ENCODE results near the gene URB2.

Gene URB2

GRCh38 chr1:229655781-229656180 lies 29.7 kb downstream of the URB2 start:
- H3K4me1 ChIP-seq (ENCODE audit: control insufficient read depth, insufficient read depth, low read length) = no peaks in the 10 kb centered on the region
- H3K9ac ChIP-seq (ENCODE audit: low read length) = no peak overlapping the region
- H3K27me3 ChIP-seq (ENCODE audit: control insufficient read depth, insufficient read depth, low read length) = no peaks in the 10 kb centered on the region
- no peak overlapping the region for H3K4me3 ChIP-seq (ENCODE audit: low read length)
- peaks cover 4% of the 10 kb centered on the region for H3K36me3 ChIP-seq (ENCODE audit: control insufficient read depth, insufficient read depth, low read length)
- H3K9me3 ChIP-seq (ENCODE audit: control insufficient read depth, low read length) = no peaks in the 10 kb centered on the region

DNA sequence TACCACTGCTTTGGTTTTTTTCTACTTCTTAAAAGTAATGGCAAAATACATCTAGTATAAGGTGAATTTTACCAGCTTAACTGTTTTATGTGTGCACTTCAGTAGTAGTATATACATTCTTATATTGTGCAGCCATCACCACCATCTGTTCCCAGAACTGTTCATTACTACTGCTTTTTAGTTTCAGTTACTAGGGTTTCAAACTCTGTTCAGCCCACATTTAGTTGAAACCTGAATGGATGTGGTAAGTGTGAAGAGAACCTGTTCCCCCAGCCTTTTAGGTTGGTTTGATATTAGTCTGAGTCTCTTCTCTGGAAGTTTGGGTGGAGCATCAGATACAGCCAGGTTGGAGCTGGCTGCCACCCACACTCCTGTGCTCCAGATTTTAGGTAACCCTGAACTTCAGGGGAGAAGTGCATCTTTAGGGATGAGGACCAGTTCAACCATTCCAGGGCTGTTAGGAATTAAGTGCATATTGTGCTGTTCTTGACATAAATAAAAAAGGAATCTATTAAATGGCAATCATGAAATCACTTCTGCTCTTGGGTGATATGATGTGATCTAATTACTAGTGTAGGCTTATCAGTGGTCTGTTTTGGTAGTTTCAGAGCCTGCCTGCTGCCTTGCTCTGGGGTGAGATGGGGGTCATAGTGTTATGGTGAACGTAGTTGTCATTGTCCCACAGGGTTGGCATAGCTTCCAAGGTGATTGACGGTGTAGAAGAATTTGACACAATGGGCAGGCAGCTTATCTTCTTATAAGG lies 32.1 kb downstream of the URB2 start:
- H3K27me3 ChIP-seq (ENCODE audit: control insufficient read depth, insufficient read depth, low read length) = no peaks in the 10 kb centered on the region
- peaks cover 4% of the 10 kb centered on the region for H3K36me3 ChIP-seq (ENCODE audit: control insufficient read depth, insufficient read depth, low read length)

GRCh38 chr1:229661022-229661877 lies 35.2 kb downstream of the URB2 start:
- Histone ChIP-seq H3K9me3 (ENCODE audit: control insufficient read depth, low read length) (no peaks in the 10 kb centered on the region), H3K9ac (ENCODE audit: low read length) (no peak overlapping the region), H3K27me3 (ENCODE audit: control insufficient read depth, insufficient read depth, low read length) (no peaks in the 10 kb centered on the region), H3K36me3 (ENCODE audit: control insufficient read depth, insufficient read depth, low read length) (peaks cover 4% of the 10 kb centered on the region), H3K4me3 (ENCODE audit: low read length) (no peak overlapping the region), H3K4me1 (ENCODE audit: control insufficient read depth, insufficient read depth, low read length) (peaks cover 4% of the 10 kb centered on the region)

More for the DNA sequence above, 32.1 kb downstream of the URB2 start:
- no peak overlapping the region for H3K9ac ChIP-seq (ENCODE audit: low read length)
- no peak overlapping the region for H3K4me3 ChIP-seq (ENCODE audit: low read length)
- H3K4me1 ChIP-seq (ENCODE audit: control insufficient read depth, insufficient read depth, low read length) = peaks cover 4% of the 10 kb centered on the region
- no peaks in the 10 kb centered on the region for H3K9me3 ChIP-seq (ENCODE audit: control insufficient read depth, low read length)

DNA sequence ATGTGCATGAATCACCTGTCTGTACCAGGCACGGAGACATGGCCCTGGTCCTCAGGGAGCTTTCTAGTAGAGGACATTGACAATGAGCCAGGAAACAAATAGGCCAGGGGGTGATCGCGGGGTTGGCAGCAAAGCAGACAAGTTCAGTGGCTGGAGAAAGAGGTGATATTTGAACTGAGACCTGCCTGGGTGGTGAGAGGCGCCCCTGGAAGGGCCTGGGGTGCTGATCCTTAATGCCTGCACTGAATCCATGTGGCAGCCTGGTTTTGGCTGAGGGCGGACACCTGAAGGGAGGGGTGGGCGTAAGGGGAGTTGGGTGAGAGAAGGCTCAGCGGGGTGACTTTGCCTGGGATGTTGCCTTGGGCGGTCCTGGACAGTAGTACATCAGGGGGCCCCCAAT lies 35.9 kb downstream of the URB2 start:
- H3K4me1 ChIP-seq (ENCODE audit: control insufficient read depth, insufficient read depth, low read length) = peaks cover 4% of the 10 kb centered on the region
- H3K9me3 ChIP-seq (ENCODE audit: control insufficient read depth, low read length) = no peaks in the 10 kb centered on the region
- H3K4me3 ChIP-seq (ENCODE audit: low read length) = no peak overlapping the region
- H3K27me3 ChIP-seq (ENCODE audit: control insufficient read depth, insufficient read depth, low read length) = no peaks in the 10 kb centered on the region
- H3K9ac ChIP-seq (ENCODE audit: low read length) = no peak overlapping the region
- H3K36me3 ChIP-seq (ENCODE audit: control insufficient read depth, insufficient read depth, low read length) = peaks cover 4% of the 10 kb centered on the region

DNA sequence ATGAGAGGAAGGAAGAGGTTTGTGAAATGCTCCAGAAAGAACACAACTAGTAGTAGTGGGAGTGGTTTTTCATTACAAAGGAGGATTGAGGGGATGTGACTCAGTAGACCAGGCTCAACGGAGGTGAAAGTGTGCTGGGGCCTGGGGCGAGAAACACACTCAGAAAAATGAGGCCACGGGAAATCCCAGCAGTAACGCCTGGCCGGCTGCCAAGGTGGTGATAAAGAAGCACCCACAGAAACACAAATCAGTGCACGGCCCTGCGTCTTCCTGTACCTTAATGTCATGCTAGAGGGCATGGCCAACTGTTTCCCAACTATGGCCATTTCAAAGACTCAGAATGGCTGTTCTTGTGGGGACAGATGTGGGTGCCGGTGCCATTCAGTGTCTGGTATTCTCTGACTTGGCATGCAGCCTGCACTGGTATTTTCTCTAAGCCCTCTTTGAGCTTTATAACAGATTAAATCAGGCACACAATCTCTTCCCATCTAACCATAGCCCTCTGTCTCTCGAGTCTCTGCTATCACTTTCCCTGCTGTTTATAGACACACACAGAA lies 38.2 kb downstream of the URB2 start:
- no peaks in the 10 kb centered on the region for H3K27me3 ChIP-seq (ENCODE audit: control insufficient read depth, insufficient read depth, low read length)
- H3K9ac ChIP-seq (ENCODE audit: low read length) = no peak overlapping the region
- peaks cover 4% of the 10 kb centered on the region for H3K4me1 ChIP-seq (ENCODE audit: control insufficient read depth, insufficient read depth, low read length)
- no peak overlapping the region for H3K4me3 ChIP-seq (ENCODE audit: low read length)
- H3K9me3 ChIP-seq (ENCODE audit: control insufficient read depth, low read length) = no peaks in the 10 kb centered on the region
- H3K36me3 ChIP-seq (ENCODE audit: control insufficient read depth, insufficient read depth, low read length) = no peaks in the 10 kb centered on the region

GRCh38 chr1:229665912-229666558 lies 40.0 kb downstream of the URB2 start:
- no peak overlapping the region for H3K9ac ChIP-seq (ENCODE audit: low read length)

GRCh38 chr1:229666585-229666984 lies 40.5 kb downstream of the URB2 start:
- Histone ChIP-seq H3K9me3 (ENCODE audit: control insufficient read depth, low read length) (no peaks in the 10 kb centered on the region), H3K27me3 (ENCODE audit: control insufficient read depth, insufficient read depth, low read length) (no peaks in the 10 kb centered on the region), H3K9ac (ENCODE audit: low read length) (no peak overlapping the region), H3K36me3 (ENCODE audit: control insufficient read depth, insufficient read depth, low read length) (no peaks in the 10 kb centered on the region), H3K4me1 (ENCODE audit: control insufficient read depth, insufficient read depth, low read length) (peaks cover under 1% of the 10 kb centered on the region), H3K4me3 (ENCODE audit: low read length) (no peak overlapping the region)

More at GRCh38 chr1:229665912-229666558, 40.0 kb downstream of the URB2 start:
- H3K36me3 ChIP-seq (ENCODE audit: control insufficient read depth, insufficient read depth, low read length) = no peaks in the 10 kb centered on the region
- no peaks in the 10 kb centered on the region for H3K9me3 ChIP-seq (ENCODE audit: control insufficient read depth, low read length)
- no peak overlapping the region for H3K4me3 ChIP-seq (ENCODE audit: low read length)
- no peaks in the 10 kb centered on the region for H3K27me3 ChIP-seq (ENCODE audit: control insufficient read depth, insufficient read depth, low read length)
- H3K4me1 ChIP-seq (ENCODE audit: control insufficient read depth, insufficient read depth, low read length) = peaks cover 4% of the 10 kb centered on the region

DNA sequence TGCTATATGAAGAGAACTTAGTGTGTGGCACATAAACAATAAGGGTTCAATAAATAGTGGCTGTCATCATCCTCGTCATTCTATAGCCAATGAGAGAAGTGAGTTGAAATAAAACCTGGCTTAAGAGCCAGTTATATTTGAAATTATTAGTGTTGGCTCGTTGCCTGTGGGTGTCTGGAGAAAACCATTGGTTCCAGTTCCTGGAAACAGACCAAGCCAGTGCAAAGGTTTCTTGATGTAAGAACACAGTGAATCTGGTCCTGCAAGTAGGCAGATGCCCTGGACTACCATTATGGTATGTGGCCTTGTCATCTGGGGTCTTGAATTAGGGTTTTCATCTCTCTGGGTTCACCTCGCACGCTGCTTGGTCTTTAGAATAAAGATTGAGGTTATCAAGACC lies 43.3 kb downstream of the URB2 start:
- H3K4me3 ChIP-seq (ENCODE audit: low read length) = no peak overlapping the region
- H3K27me3 ChIP-seq (ENCODE audit: control insufficient read depth, insufficient read depth, low read length) = no peaks in the 10 kb centered on the region
- H3K9me3 ChIP-seq (ENCODE audit: control insufficient read depth, low read length) = no peaks in the 10 kb centered on the region
- H3K9ac ChIP-seq (ENCODE audit: low read length) = no peak overlapping the region
- H3K4me1 ChIP-seq (ENCODE audit: control insufficient read depth, insufficient read depth, low read length) = no peaks in the 10 kb centered on the region
- no peaks in the 10 kb centered on the region for H3K36me3 ChIP-seq (ENCODE audit: control insufficient read depth, insufficient read depth, low read length)

GRCh38 chr1:229671310-229671709 lies 45.3 kb downstream of the URB2 start:
- Histone ChIP-seq H3K27me3 (ENCODE audit: control insufficient read depth, insufficient read depth, low read length) (no peaks in the 10 kb centered on the region), H3K9ac (ENCODE audit: low read length) (no peak overlapping the region), H3K36me3 (ENCODE audit: control insufficient read depth, insufficient read depth, low read length) (no peaks in the 10 kb centered on the region), H3K4me1 (ENCODE audit: control insufficient read depth, insufficient read depth, low read length) (no peaks in the 10 kb centered on the region), H3K4me3 (ENCODE audit: low read length) (no peak overlapping the region), H3K9me3 (ENCODE audit: control insufficient read depth, low read length) (no peaks in the 10 kb centered on the region)

GRCh38 chr1:229672246-229672645 lies 46.2 kb downstream of the URB2 start:
- Histone ChIP-seq H3K36me3 (ENCODE audit: control insufficient read depth, insufficient read depth, low read length) (no peaks in the 10 kb centered on the region), H3K4me3 (ENCODE audit: low read length) (no peak overlapping the region), H3K9me3 (ENCODE audit: control insufficient read depth, low read length) (no peaks in the 10 kb centered on the region), H3K4me1 (ENCODE audit: control insufficient read depth, insufficient read depth, low read length) (no peaks in the 10 kb centered on the region), H3K27me3 (ENCODE audit: control insufficient read depth, insufficient read depth, low read length) (no peaks in the 10 kb centered on the region), H3K9ac (ENCODE audit: low read length) (no peak overlapping the region)

GRCh38 chr1:229674042-229674441 lies 48.0 kb downstream of the URB2 start:
- H3K27me3 ChIP-seq (ENCODE audit: control insufficient read depth, insufficient read depth, low read length) = no peaks in the 10 kb centered on the region
- no peaks in the 10 kb centered on the region for H3K36me3 ChIP-seq (ENCODE audit: control insufficient read depth, insufficient read depth, low read length)
- H3K9me3 ChIP-seq (ENCODE audit: control insufficient read depth, low read length) = no peaks in the 10 kb centered on the region
- H3K4me3 ChIP-seq (ENCODE audit: low read length) = no peak overlapping the region
- no peak overlapping the region for H3K9ac ChIP-seq (ENCODE audit: low read length)
- H3K4me1 ChIP-seq (ENCODE audit: control insufficient read depth, insufficient read depth, low read length) = no peaks in the 10 kb centered on the region

- no peaks in the 10 kb centered on the region for H3K27me3 ChIP-seq (ENCODE audit: control insufficient read depth, insufficient read depth, low read length)
- no peaks in the 10 kb centered on the region for H3K4me1 ChIP-seq (ENCODE audit: control insufficient read depth, insufficient read depth, low read length)
- no peaks in the 10 kb centered on the region for H3K9me3 ChIP-seq (ENCODE audit: control insufficient read depth, low read length)
- H3K4me3 ChIP-seq (ENCODE audit: low read length) = no peak overlapping the region
- no peak overlapping the region for H3K9ac ChIP-seq (ENCODE audit: low read length)
- H3K36me3 ChIP-seq (ENCODE audit: control insufficient read depth, insufficient read depth, low read length) = no peaks in the 10 kb centered on the region
Observed at GRCh38 chr1:229675396-229675795, 49.3 kb downstream of the URB2 start.
